Common myeloid progenitor, CD34-positive (primary cell): ENCODE results near the gene PTPRD.

Experiments used
- CTCF ChIA-PET: fragments of 350-600 bp; sonication (Branson Sonifier 250); formaldehyde crosslinking; loops from one replicate; lab custom pipeline; 2021; ENCODE audit warnings: antibody characterized with exemption; lab: Charles Lee
- POLR2A ChIA-PET: fragments of 350-600 bp; sonication (Branson Sonifier 250); formaldehyde crosslinking; loops from one replicate; lab custom pipeline; 2021; ENCODE audit warnings: antibody characterized with exemption; lab: Charles Lee
- DNase-seq, 3 donors: peaks; one replicate each; pipeline versions ENCODE4 v3.0.0 to v3.0.0-alpha.2; 2013
- H3K27ac ChIP-seq, 2 experiments: 1 replicate in 1 of 2; 2 replicates in 1 of 2; pipeline ENCODE4 v1.7.0; 2013; ENCODE audit warnings: inconsistent platforms in 2 of 2, low read length in 2 of 2, mild to moderate bottlenecking in 2 of 2, low read depth in 1 of 2, moderate library complexity in 1 of 2; ENCODE audit not compliant: severe bottlenecking in 2 of 2, insufficient read depth in 1 of 2, poor library complexity in 1 of 2
- H3K27me3 ChIP-seq, 5 experiments: replicated peaks in 2 of 5; 1 replicate in 3 of 5; 2 replicates in 2 of 5; pipeline versions ENCODE4 v1.6.1 to v1.7.0; 2013; ENCODE audit warnings: low read length in 4 of 5, mild to moderate bottlenecking in 2 of 5, moderate library complexity in 2 of 5, inconsistent platforms in 1 of 5; ENCODE audit not compliant: insufficient read depth in 5 of 5, control insufficient read depth in 4 of 5
- H3K36me3 ChIP-seq, 4 experiments: 1 replicate in 2 of 4; 2 replicates in 2 of 4; pipeline versions ENCODE4 v1.6.1 to v1.7.0; 2013; ENCODE audit warnings: low read length in 3 of 4, control low read depth in 1 of 4, mild to moderate bottlenecking in 1 of 4; ENCODE audit not compliant: control insufficient read depth in 4 of 4, insufficient read depth in 4 of 4
- H3K4me1 ChIP-seq, 4 experiments: 1 replicate in 3 of 4; 2 replicates in 1 of 4; pipeline versions ENCODE4 v1.6.1 to v1.7.1; 2013; ENCODE audit warnings: low read length in 3 of 4, mild to moderate bottlenecking in 3 of 4, control low read depth in 1 of 4, inconsistent platforms in 1 of 4, moderate library complexity in 1 of 4; ENCODE audit not compliant: control insufficient read depth in 4 of 4, insufficient read depth in 4 of 4; ENCODE audit errors: control extremely low read depth in 1 of 4
- H3K4me3 ChIP-seq, 7 experiments: 1 replicate in 4 of 7; 2 replicates in 3 of 7; pipeline versions ENCODE4 v1.5.1 to v1.7.0; 2013; ENCODE audit warnings: mild to moderate bottlenecking in 7 of 7, low read length in 6 of 7, moderate library complexity in 6 of 7, inconsistent platforms in 2 of 7, low read depth in 2 of 7, control low read depth in 1 of 7; ENCODE audit not compliant: insufficient read depth in 4 of 7, control insufficient read depth in 1 of 7; ENCODE audit errors: extremely low read depth in 1 of 7
- H3K9me3 ChIP-seq, 5 experiments: 1 replicate in 4 of 5; 2 replicates in 1 of 5; pipeline versions ENCODE4 v1.6.1 to v1.7.1; 2013; ENCODE audit warnings: low read length in 4 of 5, mild to moderate bottlenecking in 2 of 5, inconsistent platforms in 1 of 5, low read depth in 1 of 5, moderate library complexity in 1 of 5; ENCODE audit not compliant: control insufficient read depth in 4 of 5, insufficient read depth in 2 of 5; ENCODE audit errors: control extremely low read depth in 1 of 5
- WGBS: methylation state at CpG from one replicate; pipeline ENCODE4 v1.1.5; 2013; ENCODE audit not compliant: insufficient coverage; 5-methylcytosine and 5-hydroxymethylcytosine counted together

PTPRD gene

DNA sequence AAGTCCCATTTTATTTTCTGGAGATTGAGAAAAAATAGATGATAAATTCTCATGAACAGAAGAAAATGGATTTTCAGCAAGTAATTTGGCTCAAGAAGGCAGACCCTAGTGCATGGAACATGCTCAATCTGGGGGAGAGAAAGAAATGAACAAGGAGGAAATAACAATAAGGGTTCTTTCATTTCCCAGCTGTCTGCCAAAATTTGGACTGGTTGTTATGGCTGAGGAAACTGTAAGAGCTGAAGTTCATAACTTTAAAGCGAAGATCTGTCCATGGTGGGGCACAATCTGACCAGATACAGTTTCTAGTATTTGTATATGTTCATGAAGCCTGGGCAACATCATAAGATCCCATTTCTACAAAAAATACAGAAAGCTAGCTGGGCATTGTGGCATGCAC is 1426.7 kb downstream of the PTPRD start:
- WGBS, result no CpG with 5 or more reads among the region's 1 CpG
- no peaks in the 10 kb centered on the region for H3K27me3 ChIP-seq
- no peak overlapping the region for H3K27ac ChIP-seq
- no peaks in the 10 kb centered on the region for H3K36me3 ChIP-seq
- no peak for DNase-seq
- H3K9me3 ChIP-seq, result no peaks in the 10 kb centered on the region
- ChIA-PET POLR2A (no interaction called here), CTCF (no interaction called here)
- no peak overlapping the region for H3K4me3 ChIP-seq
- no peaks in the 10 kb centered on the region for H3K4me1 ChIP-seq

DNA sequence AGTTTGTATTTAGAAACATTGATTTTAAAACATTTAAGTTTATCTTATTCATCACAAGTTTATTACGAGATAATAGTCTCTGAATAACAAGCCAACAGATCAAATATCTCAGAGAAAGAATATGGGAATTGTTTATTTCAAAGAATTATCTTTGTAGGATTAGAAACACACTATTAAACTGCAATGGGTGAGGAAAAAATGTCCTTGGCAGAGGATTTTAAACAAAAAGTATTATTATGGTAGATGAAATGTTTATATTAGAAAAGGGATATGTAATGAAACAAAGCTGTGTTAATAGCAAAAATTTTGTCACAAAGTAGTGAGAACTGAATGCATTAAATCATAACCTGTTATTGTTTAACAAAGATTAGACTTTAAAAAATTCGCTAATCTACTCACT is 1430.4 kb downstream of the PTPRD start:
- 100% methylated on average over 1 of the region's 2 CpGs for WGBS

GRCh38 chr9:9177081-9177480 is 1435.7 kb downstream of the PTPRD start:
- Histone ChIP-seq H3K9me3 (no peaks in the 10 kb centered on the region), H3K4me3 (no peak overlapping the region), H3K27me3 (no peaks in the 10 kb centered on the region), H3K4me1 (no peaks in the 10 kb centered on the region), H3K36me3 (no peaks in the 10 kb centered on the region), H3K27ac (no peak overlapping the region)
- ChIA-PET POLR2A (no interaction called here), CTCF (no interaction called here)
- no peak for DNase-seq
- no CpG with 5 or more reads among the region's 1 CpG for WGBS

More for the DNA sequence above, 1430.4 kb downstream of the PTPRD start:
- CTCF ChIA-PET, result no interaction called here
- no peak overlapping the region for H3K4me3 ChIP-seq
- H3K4me1 ChIP-seq, result no peaks in the 10 kb centered on the region
- POLR2A ChIA-PET, result no interaction called here
- no peaks in the 10 kb centered on the region for H3K36me3 ChIP-seq
- H3K9me3 ChIP-seq, result no peaks in the 10 kb centered on the region
- no peak overlapping the region for H3K27ac ChIP-seq
- DNase-seq, result no peak
- no peaks in the 10 kb centered on the region for H3K27me3 ChIP-seq

DNA sequence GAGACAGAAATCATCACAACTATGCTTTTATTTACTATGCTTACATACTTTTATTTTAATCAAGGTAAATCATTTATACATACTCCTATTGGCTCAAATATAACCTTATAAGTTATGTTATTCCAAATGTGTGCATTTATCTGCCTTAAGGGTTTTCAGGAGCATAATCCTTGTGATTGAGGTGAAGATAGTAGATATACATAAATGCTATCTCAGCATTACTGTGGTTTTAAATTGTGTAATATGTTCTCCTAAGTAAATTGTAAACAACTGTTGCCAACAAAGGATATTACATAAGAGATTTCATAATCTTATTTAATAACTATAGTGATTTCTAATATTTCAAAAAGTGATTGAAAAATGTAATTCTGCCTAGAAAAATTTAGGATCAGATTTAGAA is 1438.4 kb downstream of the PTPRD start:
- no peaks in the 10 kb centered on the region for H3K9me3 ChIP-seq
- ChIA-PET POLR2A (no interaction called here), CTCF (no interaction called here)
- no peaks in the 10 kb centered on the region for H3K27me3 ChIP-seq
- DNase-seq, result no peak
- no peak overlapping the region for H3K4me3 ChIP-seq
- H3K36me3 ChIP-seq, result no peaks in the 10 kb centered on the region
- H3K27ac ChIP-seq, result no peak overlapping the region
- H3K4me1 ChIP-seq, result no peaks in the 10 kb centered on the region

- H3K36me3 ChIP-seq, result no peaks in the 10 kb centered on the region
- H3K27ac ChIP-seq, result no peak overlapping the region
- no peaks in the 10 kb centered on the region for H3K9me3 ChIP-seq
- H3K4me3 ChIP-seq, result no peak overlapping the region
- DNase-seq, result no peak
- POLR2A ChIA-PET, result no interaction called here
- no CpG with 5 or more reads among the region's 1 CpG for WGBS
- no peaks in the 10 kb centered on the region for H3K4me1 ChIP-seq
- H3K27me3 ChIP-seq, result no peaks in the 10 kb centered on the region
- CTCF ChIA-PET, result no interaction called here
Observed at GRCh38 chr9:9173264-9173663, 1439.5 kb downstream of the PTPRD start.

GRCh38 chr9:9170439-9171134 is 1442.2 kb downstream of the PTPRD start:
- CTCF ChIA-PET, result no interaction called here
- POLR2A ChIA-PET, result no interaction called here
- H3K4me3 ChIP-seq, result no peak overlapping the region
- H3K9me3 ChIP-seq, result no peaks in the 10 kb centered on the region
- no peak overlapping the region for H3K27ac ChIP-seq
- 72% methylated on average over 4 of the region's 4 CpGs for WGBS
- H3K36me3 ChIP-seq, result no peaks in the 10 kb centered on the region
- DNase-seq, result no peak
- no peaks in the 10 kb centered on the region for H3K27me3 ChIP-seq
- no peaks in the 10 kb centered on the region for H3K4me1 ChIP-seq

GRCh38 chr9:9142001-9142400 is 1470.8 kb downstream of the PTPRD start:
- DNase-seq, result no peak
- no peak overlapping the region for H3K27ac ChIP-seq
- no peak overlapping the region for H3K4me3 ChIP-seq
- ChIA-PET POLR2A (no interaction called here), CTCF (no interaction called here)
- no peaks in the 10 kb centered on the region for H3K4me1 ChIP-seq
- WGBS, result 67% methylated on average over 3 of the region's 3 CpGs
- no peaks in the 10 kb centered on the region for H3K36me3 ChIP-seq
- H3K9me3 ChIP-seq, result no peaks in the 10 kb centered on the region
- no peaks in the 10 kb centered on the region for H3K27me3 ChIP-seq
